ENCODE data around the gene CLSTN2. TPM values are rescaled to one million over a fixed set of nuclear protein-coding genes. Genes with fewer than 3 reads are reported as not detected.

CLSTN2 gene
- total and polyA plus RNA-seq, 2 of the 8 experiments (the other 6 are each of a cell fraction or from before 2014, with no cell fraction given), result 0.39 to 0.52 TPM

- H2BK120ac ChIP-seq (replicated peaks; ENCODE audit: low read depth, low read length), result no peak overlapping the region
- H3K79me1 ChIP-seq (ENCODE audit: low read depth, low read length), result no peaks in the 10 kb centered on the region
- DNase-seq (ENCODE audit: low read depth in 1 of 2, low spot score in 2 of 2) (no peak), FAIRE-seq (no peak)
- no peak overlapping the region for H3K4ac ChIP-seq (replicated peaks; ENCODE audit: insufficient read length, low read depth, low read length)
- no peaks in the 10 kb centered on the region for H3K23me2 ChIP-seq (ENCODE audit: low read depth, low read length)
- no peak overlapping the region for H3K56ac ChIP-seq (replicated peaks; ENCODE audit: insufficient read length, low read depth, low read length)
- H2BK5ac ChIP-seq (ENCODE audit: low read depth, low read length), result no peak overlapping the region
- H2BK12ac ChIP-seq (ENCODE audit: low read depth, low read length), result no peak overlapping the region
- no peak overlapping the region for H4K5ac ChIP-seq (ENCODE audit: insufficient read length, low read depth, low read length)
- no peak overlapping the region for H2AK5ac ChIP-seq (ENCODE audit: low read depth, low read length)
- H3K36me3 ChIP-seq (ENCODE audit: control insufficient read depth in 2 of 4, insufficient read depth in 4 of 4, low read length in 3 of 4), result no peaks in the 10 kb centered on the region
- POLR2A ChIA-PET (ENCODE audit: partially characterized antibody), result no interaction called here
- H3K23ac ChIP-seq (ENCODE audit: insufficient read length), result no peak overlapping the region
- H3K18ac ChIP-seq (ENCODE audit: extremely low read depth, low read length), result no peak overlapping the region
- no peak overlapping the region for H4K8ac ChIP-seq (ENCODE audit: extremely low read depth, insufficient read depth, low read length)
- no peak overlapping the region for H3K4me2 ChIP-seq (ENCODE audit: insufficient read depth in 1 of 2, low read depth in 2 of 2, low read length in 2 of 2)
- no peak overlapping the region for H2BK15ac ChIP-seq (ENCODE audit: low read length)
- H3K27me3 ChIP-seq (replicated peaks in 1 of 4; ENCODE audit: control insufficient read depth in 3 of 4, extremely low read depth in 1 of 4, insufficient read depth in 3 of 4, low read length in 3 of 4), result no peaks in the 10 kb centered on the region; a peak in 1 of 7 replicates
- no peak overlapping the region for H3K14ac ChIP-seq (ENCODE audit: insufficient read length)
- no peaks in the 10 kb centered on the region for H3K79me2 ChIP-seq (ENCODE audit: control insufficient read depth in 1 of 2, insufficient read depth in 2 of 2, low read length in 2 of 2)
- CTCF ChIA-PET (ENCODE audit: partially characterized antibody), result interaction anchor here (1.0 to 2.6 kb wide), 4 partner anchors 15 to 28 kb away, joined by 3 to 8 read pairs (median 4); no protein-coding TSS in a partner anchor
- H3K9me3 ChIP-seq (ENCODE audit: insufficient read depth in 2 of 2, low read depth in 1 of 2, low read length in 1 of 2), result peaks cover under 1 to 3% of the 10 kb centered on the region in 2 experiments; a peak in 1 of 4 replicates
- H4K20me1 ChIP-seq (replicated peaks in 1 of 2; ENCODE audit: control insufficient read depth in 1 of 2, insufficient read depth in 2 of 2, low read length in 2 of 2), result no peaks in the 10 kb centered on the region
- H3K27ac ChIP-seq (ENCODE audit: low read depth, low read length), result no peak overlapping the region
- H4K91ac ChIP-seq (replicated peaks; ENCODE audit: insufficient read length, low read length), result no peak overlapping the region
- H2BK20ac ChIP-seq (ENCODE audit: low read length), result no peak overlapping the region; the same call in 1 of the 2 replicates
- no peak overlapping the region for H3K9ac ChIP-seq (replicated peaks in 1 of 4; ENCODE audit: extremely low read depth in 1 of 4, low read depth in 3 of 4, low read length in 3 of 4)
- 95% methylated on average over 4 of the region's 4 CpGs; no CpG with 5 or more reads in 1 of the 2 experiments for WGBS, 2 experiments (ENCODE audit: extremely low coverage in 1 of 2, insufficient coverage in 1 of 2, insufficient read length in 1 of 2, insufficient replicate concordance in 2 of 2, low coverage in 1 of 2, low lambda C conversion rate in 2 of 2, missing lambda C conversion rate in 1 of 2)
- H3K4me3 ChIP-seq (ENCODE audit: extremely low read depth in 1 of 4, insufficient read depth in 2 of 4, low read depth in 3 of 4, low read length in 4 of 4), result no peak overlapping the region
- H2AFZ ChIP-seq (ENCODE audit: low read length), result no peak overlapping the region
- no peaks in the 10 kb centered on the region for H3K4me1 ChIP-seq (replicated peaks in 1 of 4; ENCODE audit: control insufficient read depth in 3 of 4, insufficient read depth in 4 of 4, low read length in 3 of 4)
- TF ChIP-seq CEBPB (IDR thresholded peaks at IDR 0.05; ENCODE audit: low read depth, low read length) (no peak), TAF7 (optimal IDR thresholded peaks at IDR 0.05; ENCODE audit: borderline replicate concordance, low read depth, low read length) (no peak), CHD1 (IDR thresholded peaks at IDR 0.05; ENCODE audit: low read depth, low read length) (no peak), SP4 (IDR thresholded peaks at IDR 0.05; ENCODE audit: low read length) (no peak), CTCF (IDR thresholded peaks at IDR 0.05; ENCODE audit: control extremely low read depth in 1 of 3, insufficient read depth in 1 of 3, low read depth in 1 of 3, low read length in 3 of 3) (no peak), KDM4A (IDR thresholded peaks at IDR 0.05; ENCODE audit: low read depth, low read length, severe bottlenecking) (no peak), RNF2 (IDR thresholded peaks at IDR 0.05; ENCODE audit: borderline replicate concordance, low read depth, low read length, missing control alignments, poor library complexity, severe bottlenecking) (no peak), RFX5 (IDR thresholded peaks at IDR 0.05; ENCODE audit: borderline replicate concordance, low read depth, low read length) (no peak), YY1 (IDR thresholded peaks at IDR 0.05; ENCODE audit: low read depth, low read length) (no peak), CREB1 (IDR thresholded peaks at IDR 0.05) (no peak), EP300 (IDR thresholded peaks at IDR 0.05; ENCODE audit: borderline replicate concordance in 1 of 2, low read depth in 2 of 2, low read length in 2 of 2) (no peak), JUN (IDR thresholded peaks at IDR 0.05; ENCODE audit: low read depth, low read length) (no peak)
Observed at GRCh38 chr3:140234256-140234655, 299.3 kb downstream of the CLSTN2 start.

Measured in H1 (cell line).